Measurements from ENCODE around the gene DEGS2. TPM values are rescaled to one million over a fixed set of nuclear protein-coding genes. Genes with fewer than 3 reads are reported as not detected.
A peak's percentile ranks its signal among the peaks of the same experiment; 100 is the strongest.

Gene DEGS2
- total and polyA plus RNA-seq, 2 of the 13 experiments (the other 11 are each of a cell fraction or from before 2014, with no cell fraction given): 0.09 TPM

DNA sequence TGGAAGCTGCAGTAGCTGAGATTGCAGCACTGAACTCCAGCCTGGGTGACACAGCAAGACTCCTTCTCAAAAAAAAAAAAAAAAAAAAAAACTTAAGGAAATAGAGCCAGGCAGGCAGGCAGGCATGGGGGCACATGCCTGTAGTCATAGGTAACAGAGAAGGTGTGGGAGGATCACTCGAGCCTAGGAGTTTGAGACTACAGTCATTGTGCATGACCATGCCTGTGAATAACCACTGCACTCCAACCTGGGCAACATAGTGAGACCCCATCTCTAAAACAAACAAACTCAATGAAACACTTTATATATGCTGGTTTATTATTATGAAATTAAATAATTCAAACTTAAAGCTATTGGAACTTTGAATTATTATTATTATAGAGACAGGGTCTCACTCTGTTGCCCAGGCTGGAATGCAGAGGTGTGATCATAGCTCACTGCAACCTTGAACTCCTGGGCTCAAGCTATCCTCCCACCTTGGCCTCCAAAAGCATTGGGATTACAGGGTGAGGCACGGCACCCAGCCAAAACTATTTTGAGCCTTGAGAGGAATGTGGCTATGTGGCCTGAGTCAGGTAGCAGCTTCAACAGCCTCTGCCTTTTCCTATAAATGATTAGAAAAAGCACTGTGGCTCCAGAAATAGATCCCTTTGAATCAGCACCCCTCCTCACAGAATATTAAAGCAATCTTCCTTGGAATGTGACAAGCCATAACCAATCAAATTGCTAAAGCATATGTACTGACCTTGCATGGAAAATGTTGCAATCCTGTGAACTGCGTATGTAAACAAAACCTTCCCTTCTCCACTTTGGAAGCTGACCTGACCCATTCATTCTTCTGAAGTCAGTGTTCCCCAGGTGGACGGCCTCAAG is 44.8 kb upstream of the DEGS2 start (continued):
- TF ChIP-seq, protein P1, sequence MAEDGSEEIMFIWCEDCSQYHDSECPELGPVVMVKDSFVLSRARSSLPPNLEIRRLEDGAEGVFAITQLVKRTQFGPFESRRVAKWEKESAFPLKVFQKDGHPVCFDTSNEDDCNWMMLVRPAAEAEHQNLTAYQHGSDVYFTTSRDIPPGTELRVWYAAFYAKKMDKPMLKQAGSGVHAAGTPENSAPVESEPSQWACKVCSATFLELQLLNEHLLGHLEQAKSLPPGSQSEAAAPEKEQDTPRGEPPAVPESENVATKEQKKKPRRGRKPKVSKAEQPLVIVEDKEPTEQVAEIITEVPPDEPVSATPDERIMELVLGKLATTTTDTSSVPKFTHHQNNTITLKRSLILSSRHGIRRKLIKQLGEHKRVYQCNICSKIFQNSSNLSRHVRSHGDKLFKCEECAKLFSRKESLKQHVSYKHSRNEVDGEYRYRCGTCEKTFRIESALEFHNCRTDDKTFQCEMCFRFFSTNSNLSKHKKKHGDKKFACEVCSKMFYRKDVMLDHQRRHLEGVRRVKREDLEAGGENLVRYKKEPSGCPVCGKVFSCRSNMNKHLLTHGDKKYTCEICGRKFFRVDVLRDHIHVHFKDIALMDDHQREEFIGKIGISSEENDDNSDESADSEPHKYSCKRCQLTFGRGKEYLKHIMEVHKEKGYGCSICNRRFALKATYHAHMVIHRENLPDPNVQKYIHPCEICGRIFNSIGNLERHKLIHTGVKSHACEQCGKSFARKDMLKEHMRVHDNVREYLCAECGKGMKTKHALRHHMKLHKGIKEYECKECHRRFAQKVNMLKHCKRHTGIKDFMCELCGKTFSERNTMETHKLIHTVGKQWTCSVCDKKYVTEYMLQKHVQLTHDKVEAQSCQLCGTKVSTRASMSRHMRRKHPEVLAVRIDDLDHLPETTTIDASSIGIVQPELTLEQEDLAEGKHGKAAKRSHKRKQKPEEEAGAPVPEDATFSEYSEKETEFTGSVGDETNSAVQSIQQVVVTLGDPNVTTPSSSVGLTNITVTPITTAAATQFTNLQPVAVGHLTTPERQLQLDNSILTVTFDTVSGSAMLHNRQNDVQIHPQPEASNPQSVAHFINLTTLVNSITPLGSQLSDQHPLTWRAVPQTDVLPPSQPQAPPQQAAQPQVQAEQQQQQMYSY (CRISPR knock-in tag; IDR thresholded peaks at IDR 0.05): no peak
- TF ChIP-seq SALL1 (CRISPR knock-in tag; IDR thresholded peaks at IDR 0.05): peak; percentile 89
- TF ChIP-seq CBFB (CRISPR knock-in tag; IDR thresholded peaks at IDR 0.05): peak; percentile 53; the same call in 1 of the 2 replicates
- peak; percentile 97 for TF ChIP-seq TEAD3 (CRISPR knock-in tag; optimal IDR thresholded peaks at IDR 0.05; ENCODE audit: borderline replicate concordance)
- TF ChIP-seq POGZ (CRISPR knock-in tag; IDR thresholded peaks at IDR 0.05): peak; percentile 63
- TF ChIP-seq, protein P2, sequence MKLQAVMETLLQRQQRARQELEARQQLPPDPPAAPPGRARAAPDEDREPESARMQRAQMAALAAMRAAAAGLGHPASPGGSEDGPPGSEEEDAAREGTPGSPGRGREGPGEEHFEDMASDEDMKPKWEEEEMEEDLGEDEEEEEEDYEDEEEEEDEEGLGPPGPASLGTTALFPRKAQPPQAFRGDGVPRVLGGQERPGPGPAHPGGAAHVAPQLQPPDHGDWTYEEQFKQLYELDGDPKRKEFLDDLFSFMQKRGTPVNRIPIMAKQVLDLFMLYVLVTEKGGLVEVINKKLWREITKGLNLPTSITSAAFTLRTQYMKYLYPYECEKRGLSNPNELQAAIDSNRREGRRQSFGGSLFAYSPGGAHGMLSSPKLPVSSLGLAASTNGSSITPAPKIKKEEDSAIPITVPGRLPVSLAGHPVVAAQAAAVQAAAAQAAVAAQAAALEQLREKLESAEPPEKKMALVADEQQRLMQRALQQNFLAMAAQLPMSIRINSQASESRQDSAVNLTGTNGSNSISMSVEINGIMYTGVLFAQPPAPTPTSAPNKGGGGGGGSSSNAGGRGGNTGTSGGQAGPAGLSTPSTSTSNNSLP (IDR thresholded peaks at IDR 0.05; ENCODE audit: low read depth, low read length): peak; percentile 64
- peak; percentile 67 for TF ChIP-seq YEATS4 (CRISPR knock-in tag; IDR thresholded peaks at IDR 0.05; ENCODE audit: borderline replicate concordance)
- no peak for TF ChIP-seq POLR2G (IDR thresholded peaks at IDR 0.05; ENCODE audit: low read depth, low read length)
- TF ChIP-seq YY1 (IDR thresholded peaks at IDR 0.05; ENCODE audit: insufficient read depth, insufficient replicate concordance, low read depth, low read length): no peak
- TF ChIP-seq, protein P3, sequence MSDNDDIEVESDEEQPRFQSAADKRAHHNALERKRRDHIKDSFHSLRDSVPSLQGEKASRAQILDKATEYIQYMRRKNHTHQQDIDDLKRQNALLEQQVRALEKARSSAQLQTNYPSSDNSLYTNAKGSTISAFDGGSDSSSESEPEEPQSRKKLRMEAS (IDR thresholded peaks at IDR 0.05): peak; percentile 25; the same call in 1 of the 2 replicates
- TF ChIP-seq, protein P4, sequence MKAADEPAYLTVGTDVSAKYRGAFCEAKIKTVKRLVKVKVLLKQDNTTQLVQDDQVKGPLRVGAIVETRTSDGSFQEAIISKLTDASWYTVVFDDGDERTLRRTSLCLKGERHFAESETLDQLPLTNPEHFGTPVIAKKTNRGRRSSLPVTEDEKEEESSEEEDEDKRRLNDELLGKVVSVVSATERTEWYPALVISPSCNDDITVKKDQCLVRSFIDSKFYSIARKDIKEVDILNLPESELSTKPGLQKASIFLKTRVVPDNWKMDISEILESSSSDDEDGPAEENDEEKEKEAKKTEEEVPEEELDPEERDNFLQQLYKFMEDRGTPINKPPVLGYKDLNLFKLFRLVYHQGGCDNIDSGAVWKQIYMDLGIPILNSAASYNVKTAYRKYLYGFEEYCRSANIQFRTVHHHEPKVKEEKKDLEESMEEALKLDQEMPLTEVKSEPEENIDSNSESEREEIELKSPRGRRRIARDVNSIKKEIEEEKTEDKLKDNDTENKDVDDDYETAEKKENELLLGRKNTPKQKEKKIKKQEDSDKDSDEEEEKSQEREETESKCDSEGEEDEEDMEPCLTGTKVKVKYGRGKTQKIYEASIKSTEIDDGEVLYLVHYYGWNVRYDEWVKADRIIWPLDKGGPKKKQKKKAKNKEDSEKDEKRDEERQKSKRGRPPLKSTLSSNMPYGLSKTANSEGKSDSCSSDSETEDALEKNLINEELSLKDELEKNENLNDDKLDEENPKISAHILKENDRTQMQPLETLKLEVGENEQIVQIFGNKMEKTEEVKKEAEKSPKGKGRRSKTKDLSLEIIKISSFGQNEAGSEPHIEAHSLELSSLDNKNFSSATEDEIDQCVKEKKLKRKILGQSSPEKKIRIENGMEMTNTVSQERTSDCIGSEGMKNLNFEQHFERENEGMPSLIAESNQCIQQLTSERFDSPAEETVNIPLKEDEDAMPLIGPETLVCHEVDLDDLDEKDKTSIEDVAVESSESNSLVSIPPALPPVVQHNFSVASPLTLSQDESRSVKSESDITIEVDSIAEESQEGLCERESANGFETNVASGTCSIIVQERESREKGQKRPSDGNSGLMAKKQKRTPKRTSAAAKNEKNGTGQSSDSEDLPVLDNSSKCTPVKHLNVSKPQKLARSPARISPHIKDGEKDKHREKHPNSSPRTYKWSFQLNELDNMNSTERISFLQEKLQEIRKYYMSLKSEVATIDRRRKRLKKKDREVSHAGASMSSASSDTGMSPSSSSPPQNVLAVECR (CRISPR knock-in tag; IDR thresholded peaks at IDR 0.05; ENCODE audit: borderline replicate concordance): peak; percentile 67; the same call in 1 of the 2 replicates
- no peak for TF ChIP-seq KDM3A (CRISPR knock-in tag; IDR thresholded peaks at IDR 0.05; ENCODE audit: low read depth)
- TF ChIP-seq, protein P5, sequence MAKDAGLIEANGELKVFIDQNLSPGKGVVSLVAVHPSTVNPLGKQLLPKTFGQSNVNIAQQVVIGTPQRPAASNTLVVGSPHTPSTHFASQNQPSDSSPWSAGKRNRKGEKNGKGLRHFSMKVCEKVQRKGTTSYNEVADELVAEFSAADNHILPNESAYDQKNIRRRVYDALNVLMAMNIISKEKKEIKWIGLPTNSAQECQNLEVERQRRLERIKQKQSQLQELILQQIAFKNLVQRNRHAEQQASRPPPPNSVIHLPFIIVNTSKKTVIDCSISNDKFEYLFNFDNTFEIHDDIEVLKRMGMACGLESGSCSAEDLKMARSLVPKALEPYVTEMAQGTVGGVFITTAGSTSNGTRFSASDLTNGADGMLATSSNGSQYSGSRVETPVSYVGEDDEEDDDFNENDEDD (CRISPR knock-in tag; IDR thresholded peaks at IDR 0.05; ENCODE audit: borderline replicate concordance): no peak; the same call in 1 of the 2 replicates
- TF ChIP-seq, protein P6, sequence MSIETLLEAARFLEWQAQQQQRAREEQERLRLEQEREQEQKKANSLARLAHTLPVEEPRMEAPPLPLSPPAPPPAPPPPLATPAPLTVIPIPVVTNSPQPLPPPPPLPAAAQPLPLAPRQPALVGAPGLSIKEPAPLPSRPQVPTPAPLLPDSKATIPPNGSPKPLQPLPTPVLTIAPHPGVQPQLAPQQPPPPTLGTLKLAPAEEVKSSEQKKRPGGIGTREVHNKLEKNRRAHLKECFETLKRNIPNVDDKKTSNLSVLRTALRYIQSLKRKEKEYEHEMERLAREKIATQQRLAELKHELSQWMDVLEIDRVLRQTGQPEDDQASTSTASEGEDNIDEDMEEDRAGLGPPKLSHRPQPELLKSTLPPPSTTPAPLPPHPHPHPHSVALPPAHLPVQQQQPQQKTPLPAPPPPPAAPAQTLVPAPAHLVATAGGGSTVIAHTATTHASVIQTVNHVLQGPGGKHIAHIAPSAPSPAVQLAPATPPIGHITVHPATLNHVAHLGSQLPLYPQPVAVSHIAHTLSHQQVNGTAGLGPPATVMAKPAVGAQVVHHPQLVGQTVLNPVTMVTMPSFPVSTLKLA (IDR thresholded peaks at IDR 0.05): no peak
- TF ChIP-seq CHD2 (IDR thresholded peaks at IDR 0.05; ENCODE audit: low read depth, low read length): no peak

Measured in HepG2 (cell line).